ENCODE results near the gene OR6B1. TPM values are rescaled to one million over a fixed set of nuclear protein-coding genes. Genes with fewer than 3 reads are reported as not detected.

OR6B1 gene
- polyA plus RNA-seq, 1 donor from 2014 or later, result not detected

- H3K36me3 ChIP-seq (ENCODE audit: insufficient read depth, low read length), result no peaks in the 10 kb centered on the region
- no peaks in the 10 kb centered on the region for H3K9me3 ChIP-seq (ENCODE audit: low read length)
- H3K27me3 ChIP-seq (ENCODE audit: insufficient read depth, low read depth, low read length), result no peaks in the 10 kb centered on the region
- H2AFZ ChIP-seq (ENCODE audit: low read depth, low read length), result no peak overlapping the region
- no peak overlapping the region for H3K4me2 ChIP-seq (ENCODE audit: low read length)
- TF ChIP-seq MXI1 (conservative IDR thresholded peaks at IDR 0.05; ENCODE audit: poor library complexity, severe bottlenecking), result no peak
- H3K27ac ChIP-seq (ENCODE audit: low read length), result no peak overlapping the region
- H3K9ac ChIP-seq (ENCODE audit: low read length), result no peak overlapping the region
- no peaks in the 10 kb centered on the region for H3K79me2 ChIP-seq (replicated peaks; ENCODE audit: insufficient read depth, low read length)
- H4K20me1 ChIP-seq (ENCODE audit: insufficient read depth), result no peaks in the 10 kb centered on the region
- no peak overlapping the region for H3K4me3 ChIP-seq (ENCODE audit: low read length)
- H3F3A ChIP-seq (ENCODE audit: insufficient read depth, low read length, poor library complexity, severe bottlenecking), result no peaks in the 10 kb centered on the region
- no peaks in the 10 kb centered on the region for H3K9me2 ChIP-seq (ENCODE audit: insufficient read depth, low read length)
Observed at GRCh38 chr7:143979359-143979758, 20.8 kb upstream of the OR6B1 start.

GRCh38 chr7:143979998-143980397 lies 20.1 kb upstream of the OR6B1 start:
- Histone ChIP-seq H4K20me1 (ENCODE audit: insufficient read depth) (no peaks in the 10 kb centered on the region), H3F3A (ENCODE audit: insufficient read depth, low read length, poor library complexity, severe bottlenecking) (no peaks in the 10 kb centered on the region), H3K9me2 (ENCODE audit: insufficient read depth, low read length) (no peaks in the 10 kb centered on the region), H3K9me3 (ENCODE audit: low read length) (no peaks in the 10 kb centered on the region), H3K79me2 (replicated peaks; ENCODE audit: insufficient read depth, low read length) (no peaks in the 10 kb centered on the region), H3K36me3 (ENCODE audit: insufficient read depth, low read length) (no peaks in the 10 kb centered on the region), H3K27ac (ENCODE audit: low read length) (no peak overlapping the region), H2AFZ (ENCODE audit: low read depth, low read length) (no peak overlapping the region), H3K9ac (ENCODE audit: low read length) (no peak overlapping the region), H3K27me3 (ENCODE audit: insufficient read depth, low read depth, low read length) (no peaks in the 10 kb centered on the region), H3K4me3 (ENCODE audit: low read length) (no peak overlapping the region), H3K4me2 (ENCODE audit: low read length) (no peak overlapping the region)
- TF ChIP-seq POLR2AphosphoS5 (IDR thresholded peaks at IDR 0.05) (no peak), MXI1 (conservative IDR thresholded peaks at IDR 0.05; ENCODE audit: poor library complexity, severe bottlenecking) (no peak), EP300 (conservative IDR thresholded peaks at IDR 0.05; ENCODE audit: poor library complexity, severe bottlenecking) (no peak), SMC3 (conservative IDR thresholded peaks at IDR 0.05; ENCODE audit: poor library complexity) (no peak), TAF1 (IDR thresholded peaks at IDR 0.05; ENCODE audit: low read depth) (no peak), EZH2 (IDR thresholded peaks at IDR 0.05; ENCODE audit: borderline replicate concordance, insufficient read depth, low read length, poor library complexity, severe bottlenecking) (no peak), RAD21 (conservative IDR thresholded peaks at IDR 0.05) (no peak), REST (IDR thresholded peaks at IDR 0.05; ENCODE audit: borderline replicate concordance) (no peak), CTCF (IDR thresholded peaks at IDR 0.05; ENCODE audit: poor library complexity, severe bottlenecking) (no peak)

Data from neural cell (in vitro differentiated cells).